Measurements from ENCODE around the gene CLK3.

The CLK3 gene

GRCh38 chr15:74603789-74604705 lies 11.6 kb upstream of the CLK3 start:
- H3K27ac ChIP-seq (replicated peaks) = no peak overlapping the region
- DNase-seq (ENCODE audit: low read depth in 1 of 2, low spot score in 1 of 2) = no peak
- no peak overlapping the region for H3K4me3 ChIP-seq (replicated peaks; ENCODE audit: insufficient read depth, low read length)
- no peaks in the 10 kb centered on the region for H3K27me3 ChIP-seq (ENCODE audit: insufficient read depth, poor library complexity, severe bottlenecking)
- TF ChIP-seq GABPA (IDR thresholded peaks at IDR 0.05; ENCODE audit: low read depth) = no peak
- no peak for TF ChIP-seq REST (IDR thresholded peaks at IDR 0.05; ENCODE audit: insufficient replicate concordance, low read depth)
- no peak for TF ChIP-seq CTCF (IDR thresholded peaks at IDR 0.05; ENCODE audit: insufficient read depth, low read length)
- TF ChIP-seq POLR2AphosphoS5 (IDR thresholded peaks at IDR 0.05; ENCODE audit: low read depth) = no peak
- no peak for TF ChIP-seq SPI1 (IDR thresholded peaks at IDR 0.05; ENCODE audit: borderline replicate concordance, low read depth)

- no peaks in the 10 kb centered on the region for H3K27me3 ChIP-seq (ENCODE audit: insufficient read depth, poor library complexity, severe bottlenecking)
- no peak overlapping the region for H3K4me3 ChIP-seq (replicated peaks; ENCODE audit: insufficient read depth, low read length)
- DNase-seq (ENCODE audit: low read depth in 1 of 2, low spot score in 1 of 2) = no peak
- H3K27ac ChIP-seq (replicated peaks) = no peak overlapping the region
- no peak for TF ChIP-seq POLR2AphosphoS5 (IDR thresholded peaks at IDR 0.05; ENCODE audit: low read depth)
Measured at GRCh38 chr15:74604983-74605794, 10.4 kb upstream of the CLK3 start.

- Histone ChIP-seq H3K27ac (replicated peaks) (no peak overlapping the region), H3K27me3 (ENCODE audit: insufficient read depth, poor library complexity, severe bottlenecking) (no peaks in the 10 kb centered on the region), H3K4me3 (replicated peaks; ENCODE audit: insufficient read depth, low read length) (no peak overlapping the region)
- no peak for DNase-seq (ENCODE audit: low read depth in 1 of 2, low spot score in 1 of 2)
- TF ChIP-seq GABPA (IDR thresholded peaks at IDR 0.05; ENCODE audit: low read depth) = no peak
- TF ChIP-seq POLR2AphosphoS5 (IDR thresholded peaks at IDR 0.05; ENCODE audit: low read depth) = no peak
- TF ChIP-seq CTCF (IDR thresholded peaks at IDR 0.05; ENCODE audit: insufficient read depth, low read length) = no peak
- no peak for TF ChIP-seq SPI1 (IDR thresholded peaks at IDR 0.05; ENCODE audit: borderline replicate concordance, low read depth)
- no peak for TF ChIP-seq REST (IDR thresholded peaks at IDR 0.05; ENCODE audit: insufficient replicate concordance, low read depth)
Measured at GRCh38 chr15:74605795-74606150, 9.9 kb upstream of the CLK3 start.

GRCh38 chr15:74608786-74609185 lies 6.8 kb upstream of the CLK3 start:
- DNase-seq (ENCODE audit: low read depth in 1 of 2, low spot score in 1 of 2) = no peak
- Histone ChIP-seq H3K4me3 (replicated peaks; ENCODE audit: insufficient read depth, low read length) (no peak overlapping the region), H3K27me3 (ENCODE audit: insufficient read depth, poor library complexity, severe bottlenecking) (no peaks in the 10 kb centered on the region), H3K27ac (replicated peaks) (no peak overlapping the region)
- TF ChIP-seq CTCF (IDR thresholded peaks at IDR 0.05; ENCODE audit: insufficient read depth, low read length) (no peak), REST (IDR thresholded peaks at IDR 0.05; ENCODE audit: insufficient replicate concordance, low read depth) (no peak), POLR2AphosphoS5 (IDR thresholded peaks at IDR 0.05; ENCODE audit: low read depth) (no peak), GABPA (IDR thresholded peaks at IDR 0.05; ENCODE audit: low read depth) (no peak), SPI1 (IDR thresholded peaks at IDR 0.05; ENCODE audit: borderline replicate concordance, low read depth) (no peak)

Data from HL-60 (cell line).